ENCODE results near the gene NRK.
"Not testable (repeated sequence)": the region's sequence is repeated elsewhere in the genome, so short reads cannot be mapped to it uniquely, and the experiment has no call there.

Gene NRK, protein sequence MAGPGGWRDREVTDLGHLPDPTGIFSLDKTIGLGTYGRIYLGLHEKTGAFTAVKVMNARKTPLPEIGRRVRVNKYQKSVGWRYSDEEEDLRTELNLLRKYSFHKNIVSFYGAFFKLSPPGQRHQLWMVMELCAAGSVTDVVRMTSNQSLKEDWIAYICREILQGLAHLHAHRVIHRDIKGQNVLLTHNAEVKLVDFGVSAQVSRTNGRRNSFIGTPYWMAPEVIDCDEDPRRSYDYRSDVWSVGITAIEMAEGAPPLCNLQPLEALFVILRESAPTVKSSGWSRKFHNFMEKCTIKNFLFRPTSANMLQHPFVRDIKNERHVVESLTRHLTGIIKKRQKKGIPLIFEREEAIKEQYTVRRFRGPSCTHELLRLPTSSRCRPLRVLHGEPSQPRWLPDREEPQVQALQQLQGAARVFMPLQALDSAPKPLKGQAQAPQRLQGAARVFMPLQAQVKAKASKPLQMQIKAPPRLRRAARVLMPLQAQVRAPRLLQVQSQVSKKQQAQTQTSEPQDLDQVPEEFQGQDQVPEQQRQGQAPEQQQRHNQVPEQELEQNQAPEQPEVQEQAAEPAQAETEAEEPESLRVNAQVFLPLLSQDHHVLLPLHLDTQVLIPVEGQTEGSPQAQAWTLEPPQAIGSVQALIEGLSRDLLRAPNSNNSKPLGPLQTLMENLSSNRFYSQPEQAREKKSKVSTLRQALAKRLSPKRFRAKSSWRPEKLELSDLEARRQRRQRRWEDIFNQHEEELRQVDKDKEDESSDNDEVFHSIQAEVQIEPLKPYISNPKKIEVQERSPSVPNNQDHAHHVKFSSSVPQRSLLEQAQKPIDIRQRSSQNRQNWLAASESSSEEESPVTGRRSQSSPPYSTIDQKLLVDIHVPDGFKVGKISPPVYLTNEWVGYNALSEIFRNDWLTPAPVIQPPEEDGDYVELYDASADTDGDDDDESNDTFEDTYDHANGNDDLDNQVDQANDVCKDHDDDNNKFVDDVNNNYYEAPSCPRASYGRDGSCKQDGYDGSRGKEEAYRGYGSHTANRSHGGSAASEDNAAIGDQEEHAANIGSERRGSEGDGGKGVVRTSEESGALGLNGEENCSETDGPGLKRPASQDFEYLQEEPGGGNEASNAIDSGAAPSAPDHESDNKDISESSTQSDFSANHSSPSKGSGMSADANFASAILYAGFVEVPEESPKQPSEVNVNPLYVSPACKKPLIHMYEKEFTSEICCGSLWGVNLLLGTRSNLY (N-terminal part only)

DNA sequence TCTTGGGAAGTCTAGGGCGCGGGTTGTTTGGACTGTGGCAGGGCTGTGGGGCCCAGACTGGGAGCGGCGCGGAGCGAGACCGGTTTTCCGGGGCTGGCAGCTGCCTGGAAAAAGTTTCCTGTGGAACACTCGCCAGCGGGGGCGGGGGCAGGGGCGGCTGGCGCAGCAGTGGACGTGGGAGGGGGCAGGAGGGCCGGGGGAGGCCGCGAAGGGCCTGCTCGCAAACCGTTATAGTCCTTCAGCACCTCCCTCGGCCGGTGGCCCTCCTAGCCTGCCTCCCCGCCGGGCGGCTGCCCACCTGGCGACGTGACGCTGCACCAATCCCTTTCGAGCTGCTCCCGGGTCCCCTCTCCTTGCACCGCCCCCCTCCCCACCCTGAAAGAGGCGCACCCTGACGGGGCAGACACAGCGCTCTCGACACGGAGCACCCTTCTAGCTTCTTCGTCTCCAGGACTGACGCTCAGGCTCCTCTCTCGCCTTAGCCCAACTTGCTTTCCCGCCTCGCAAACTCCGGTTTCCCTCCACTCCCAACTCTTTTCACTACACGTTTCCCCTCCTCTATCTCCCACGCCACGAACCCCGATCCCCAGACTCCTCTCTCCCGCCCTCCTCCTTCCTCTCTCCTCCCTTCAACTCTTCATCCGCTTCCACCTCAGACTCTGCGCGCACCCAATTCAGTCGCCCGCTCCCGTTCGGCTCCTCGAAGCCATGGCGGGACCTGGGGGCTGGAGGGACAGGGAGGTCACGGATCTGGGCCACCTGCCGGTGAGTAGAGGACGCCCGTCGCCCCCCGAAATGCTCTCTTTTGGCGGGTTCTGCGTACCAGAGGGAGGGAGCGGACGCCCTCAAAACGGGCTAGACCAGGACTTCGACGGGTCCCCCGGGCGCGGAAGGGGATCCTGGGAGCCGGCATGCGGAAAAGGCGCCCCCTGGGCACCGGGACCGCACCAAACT, at the start of gene NRK:
NRK (plus strand) TSS at position 402 of the 954 bp plus-strand sequence; CDS start at position 709, 307 bp downstream.
- no peak for DNase-seq (ENCODE audit: low spot score)

DNA sequence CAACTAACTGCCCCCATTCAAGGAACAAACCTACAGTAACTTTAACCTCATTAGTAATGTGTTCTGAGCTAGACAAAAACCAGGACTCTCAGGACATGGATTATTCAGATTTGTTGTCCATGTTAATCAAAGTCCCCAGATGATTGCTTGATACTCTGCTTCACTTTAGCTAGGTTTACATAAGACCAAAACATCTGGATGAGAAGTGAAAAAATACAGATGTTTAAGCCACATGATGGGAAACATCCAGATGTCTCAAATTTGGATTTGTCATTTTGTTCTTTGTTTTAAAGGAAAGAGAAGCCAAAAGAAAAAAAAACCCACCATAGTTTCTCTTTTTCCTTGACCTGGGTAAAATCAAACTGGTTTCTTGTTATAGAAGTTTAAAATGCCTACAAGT, 48.5 kb upstream of the NRK start:
- DNase-seq (ENCODE audit: low spot score): no peak

DNA sequence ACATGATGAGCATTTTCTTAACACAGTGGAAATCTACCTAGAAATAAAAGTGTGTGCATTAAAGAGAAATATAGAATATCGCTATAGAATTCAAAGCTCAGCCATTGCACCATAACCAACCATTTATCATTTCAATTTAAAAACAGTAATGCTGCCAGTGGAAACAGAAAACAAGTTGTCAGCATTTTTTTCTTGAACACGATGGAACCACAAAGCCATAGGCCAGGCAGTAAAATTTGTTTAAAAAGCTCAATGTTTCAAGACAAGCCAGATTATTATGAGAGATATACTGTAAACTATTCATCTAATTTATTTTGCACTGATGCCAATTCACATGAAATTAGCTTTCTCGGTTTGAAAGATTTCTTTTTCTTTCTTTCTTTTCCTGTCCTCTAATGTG, 46.7 kb upstream of the NRK start:
- no peak for DNase-seq (ENCODE audit: low spot score)

DNA sequence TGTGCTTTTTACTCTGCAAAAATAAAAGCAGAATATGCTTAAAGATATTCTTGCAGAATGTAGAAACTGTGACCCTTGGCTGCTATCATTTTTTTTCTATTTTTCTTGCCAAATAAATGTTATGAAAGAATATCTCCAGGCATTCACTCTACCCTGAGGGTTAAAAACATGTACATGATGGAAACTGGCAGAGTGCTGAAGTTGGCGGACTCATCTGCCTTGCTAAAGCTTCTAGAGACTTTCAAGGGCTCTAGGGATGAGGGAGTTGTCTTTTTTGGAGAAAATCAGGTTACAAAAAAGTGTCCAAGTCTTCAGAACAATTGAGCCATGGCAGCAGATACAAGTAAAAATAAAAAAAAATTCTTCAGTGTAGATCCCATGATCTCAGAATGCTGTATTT, 40.5 kb upstream of the NRK start:
- DNase-seq (ENCODE audit: low spot score): no peak

DNA sequence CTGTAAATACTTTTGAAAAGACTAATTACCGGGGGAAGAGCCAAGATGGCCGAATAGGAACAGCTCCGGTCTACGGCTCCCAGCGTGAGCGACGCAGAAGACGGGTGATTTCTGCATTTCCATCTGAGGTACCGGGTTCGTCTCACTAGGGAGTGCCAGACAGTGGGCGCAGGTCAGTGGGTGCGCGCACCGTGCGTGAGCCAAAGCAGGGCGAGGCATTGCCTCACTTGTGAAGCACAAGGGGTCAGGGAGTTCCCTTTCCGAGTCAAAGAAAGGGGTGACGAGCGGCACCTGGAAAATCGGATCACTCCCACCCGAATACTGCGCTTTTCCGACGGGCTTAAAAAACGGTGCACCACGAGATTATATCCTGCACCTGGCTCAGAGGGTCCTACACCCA, 25.5 kb upstream of the NRK start:
- DNase-seq (ENCODE audit: low spot score): not testable (repeated sequence)

DNA sequence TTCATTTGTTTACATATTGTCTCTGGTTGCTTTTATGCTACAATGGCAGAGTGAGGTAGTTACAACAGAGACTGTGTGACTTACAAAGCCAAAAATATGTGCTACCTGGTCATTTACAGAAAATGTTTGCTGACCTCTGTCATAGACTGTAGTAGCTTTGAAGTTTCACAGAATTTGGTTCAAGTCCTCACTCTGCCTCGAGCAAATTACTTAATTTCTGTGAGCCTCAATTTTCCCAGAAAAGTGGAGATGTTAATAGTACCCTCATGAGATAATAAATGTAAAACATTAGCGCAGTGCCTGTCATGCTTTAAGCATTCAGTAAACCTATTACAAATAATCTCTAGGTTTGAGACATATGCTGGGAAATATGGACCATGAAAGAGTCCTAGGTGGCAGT, 18.4 kb upstream of the NRK start:
- DNase-seq (ENCODE audit: low spot score): no peak

DNA sequence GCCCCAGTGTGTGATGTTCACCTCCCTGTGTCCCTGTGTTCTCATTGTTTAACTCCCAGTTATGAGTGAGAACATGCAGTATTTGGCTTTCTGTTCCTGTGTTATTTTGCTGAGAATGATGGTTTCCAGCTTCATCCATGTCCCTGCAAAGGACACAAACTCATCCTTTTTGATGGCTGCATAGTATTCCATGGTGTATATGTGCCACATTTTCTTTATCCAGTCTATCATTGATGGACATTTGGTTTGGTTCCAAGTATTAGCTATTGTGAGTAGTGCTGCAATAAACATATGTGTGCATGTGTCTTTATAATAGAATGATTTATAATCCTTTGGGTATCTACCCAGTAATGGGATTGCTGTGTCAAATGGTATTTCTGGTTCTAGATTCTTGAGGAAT, 16.7 kb upstream of the NRK start:
- not testable (repeated sequence) for DNase-seq (ENCODE audit: low spot score)

DNA sequence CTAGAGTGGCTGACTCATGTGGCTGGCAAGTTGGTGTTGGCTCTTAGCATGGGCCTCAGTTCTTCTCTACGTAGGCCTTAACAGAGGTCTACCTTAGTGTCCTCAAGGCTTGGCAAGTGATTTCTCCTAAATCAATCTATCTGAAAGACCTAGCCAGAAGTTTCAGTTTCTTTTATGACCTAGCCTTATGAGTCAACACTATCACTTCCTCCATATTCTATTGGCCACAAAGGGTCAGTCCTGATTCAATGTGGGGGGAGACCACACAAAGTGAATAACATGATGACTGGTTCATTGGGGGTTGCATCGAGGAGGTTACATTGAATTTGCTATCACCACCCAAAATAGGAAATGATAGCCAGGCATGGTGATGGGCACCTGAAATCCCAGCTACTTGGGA, 5.8 kb upstream of the NRK start:
- no peak for DNase-seq (ENCODE audit: low spot score)

DNA sequence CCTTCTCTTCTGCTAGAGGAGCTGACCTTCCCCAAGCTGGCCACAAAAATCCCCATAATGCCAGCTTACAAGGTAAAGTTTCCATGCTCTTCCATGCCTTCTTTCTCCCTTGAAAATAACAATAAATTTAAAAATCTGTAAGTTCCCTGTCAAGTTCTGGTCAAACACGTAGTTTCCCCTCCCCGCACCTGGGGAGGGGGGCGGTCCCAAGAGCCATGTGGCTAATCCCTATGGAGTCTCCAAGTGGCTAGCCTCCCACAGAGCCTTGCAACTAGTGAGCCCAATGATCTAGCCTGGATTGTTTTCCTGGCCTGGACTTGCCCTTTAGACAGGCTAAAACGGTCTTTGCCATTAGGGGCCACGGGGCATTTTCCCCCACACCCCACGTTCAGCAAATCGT, 2.1 kb upstream of the NRK start:
- DNase-seq (ENCODE audit: low spot score): no peak

DNA sequence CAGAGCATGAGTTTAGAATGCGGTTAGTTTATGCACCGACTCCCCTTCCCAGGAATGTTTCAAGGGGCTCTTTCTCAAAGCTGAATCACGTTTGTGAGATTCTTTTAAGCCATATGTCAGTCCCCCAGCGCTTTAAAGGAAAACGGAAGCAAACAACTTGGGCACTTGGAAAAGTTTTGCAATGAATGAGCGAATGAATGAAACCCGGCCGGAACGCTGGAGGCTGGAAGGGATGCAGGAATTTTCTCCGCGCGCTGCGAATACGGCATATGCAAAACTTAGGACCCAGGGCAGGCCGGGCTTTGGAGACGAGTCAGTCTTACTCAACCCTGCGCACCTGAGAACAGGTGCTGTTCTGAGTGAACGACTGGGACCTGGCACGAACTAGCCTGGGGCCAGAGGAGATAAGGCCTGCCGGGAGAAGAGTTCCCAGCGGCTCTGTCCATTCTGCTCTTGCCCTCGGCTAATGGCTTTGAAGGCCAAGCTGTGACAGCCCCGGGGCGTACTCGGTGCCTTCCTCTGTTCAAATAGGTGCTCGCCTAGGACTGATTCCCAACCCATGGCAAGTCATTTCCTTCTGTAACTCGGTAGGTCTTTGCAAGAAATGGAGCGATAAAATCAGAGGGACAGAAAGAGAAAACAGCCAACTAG, 743 bp upstream of the NRK start:
- DNase-seq (ENCODE audit: low spot score): no peak

DNA sequence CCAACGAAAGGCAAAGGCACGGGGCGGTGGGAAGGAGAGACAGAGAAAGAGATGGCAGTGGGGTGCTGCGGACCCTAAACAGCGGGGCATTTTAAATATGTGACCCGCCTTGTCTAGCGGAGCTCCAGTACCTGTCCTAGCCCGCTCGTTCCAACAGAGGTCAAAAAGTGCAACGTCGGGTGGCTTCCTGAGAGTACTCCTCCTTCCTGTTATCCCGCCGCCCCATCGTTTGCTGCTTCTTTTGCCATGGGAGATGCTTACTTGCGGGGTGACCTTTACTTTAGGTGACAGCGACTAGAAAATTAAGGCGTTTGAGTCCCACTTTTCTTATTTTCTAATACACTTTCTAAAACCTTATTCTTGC, 735 bp downstream of the NRK start:
- no peak for DNase-seq (ENCODE audit: low spot score)

DNA sequence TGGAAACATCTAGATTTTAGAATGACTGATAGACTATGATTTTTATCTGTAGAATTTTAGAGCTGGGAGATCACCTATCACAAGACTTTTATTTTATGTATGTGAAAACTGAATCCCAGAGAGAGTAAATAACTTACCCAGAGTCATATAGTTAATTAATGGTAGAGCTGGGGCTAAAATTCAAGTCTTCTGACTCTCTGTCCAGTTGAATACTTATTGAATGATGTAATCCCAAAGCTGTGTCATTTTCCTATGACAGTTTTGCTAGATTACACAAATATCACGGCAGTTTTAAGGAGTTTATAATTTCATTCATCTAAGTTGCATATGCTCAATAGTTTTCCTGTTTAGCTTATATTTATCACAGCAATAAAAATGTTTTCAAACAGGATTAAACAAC, 6.7 kb downstream of the NRK start:
- no peak for DNase-seq (ENCODE audit: low spot score)

DNA sequence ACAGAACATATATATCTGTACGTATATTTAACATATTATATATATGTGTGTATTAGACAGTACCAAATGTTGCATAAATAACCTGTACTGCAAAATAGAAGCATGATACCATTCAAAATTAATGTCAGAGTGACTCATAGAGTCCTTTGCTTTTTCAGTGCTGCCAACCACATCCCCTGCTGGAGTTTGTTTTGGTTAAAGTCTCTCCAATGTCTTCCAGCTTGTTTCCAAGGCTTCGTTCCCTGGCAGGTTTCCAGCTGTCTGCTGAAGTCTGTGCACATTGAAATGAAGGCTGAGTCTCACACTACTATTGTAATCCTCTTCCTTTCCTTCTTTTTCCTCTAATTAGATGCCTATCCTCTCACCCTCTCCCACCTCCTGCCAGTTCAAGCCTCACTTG, 14.9 kb downstream of the NRK start:
- DNase-seq (ENCODE audit: low spot score): no peak

DNA sequence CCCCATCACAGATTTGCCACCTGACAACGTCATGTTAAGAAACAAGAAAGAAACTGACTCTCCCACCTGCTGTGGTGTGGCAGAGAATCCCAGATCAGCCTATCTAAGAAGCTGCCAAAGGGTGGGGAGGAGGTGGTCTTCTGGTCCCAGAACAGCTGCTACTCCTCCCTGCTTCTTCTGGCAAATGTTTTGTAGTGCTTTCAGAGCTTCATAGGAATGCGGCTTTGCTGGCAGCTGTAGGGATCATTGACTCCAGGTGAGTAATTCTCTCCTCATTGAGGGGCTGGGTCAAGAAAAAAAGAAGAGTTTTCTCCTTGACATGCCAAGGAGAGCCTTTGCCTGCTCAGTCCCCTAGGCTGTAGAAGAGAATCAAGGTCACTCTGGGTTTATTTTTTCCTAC, 23.3 kb downstream of the NRK start:
- DNase-seq (ENCODE audit: low spot score): no peak

DNA sequence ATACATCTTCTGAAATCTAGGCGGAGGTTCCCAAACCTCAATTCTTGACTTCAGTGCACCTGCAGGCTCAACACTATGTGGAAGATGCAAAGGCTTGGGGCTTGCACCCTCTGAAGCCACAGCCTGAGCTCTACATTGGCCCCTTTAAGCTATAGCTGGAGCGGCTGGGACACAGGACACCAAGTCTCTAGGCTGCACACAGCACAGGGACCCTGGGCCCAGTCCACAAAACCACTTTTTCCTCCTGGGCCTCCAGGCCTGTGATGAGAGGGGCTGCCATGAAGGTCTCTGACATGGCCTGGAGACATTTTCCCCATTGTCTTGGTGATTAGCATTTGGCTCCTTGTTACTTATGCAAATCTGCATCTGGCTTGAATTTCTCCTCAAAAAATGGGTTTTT, 27.8 kb downstream of the NRK start:
- DNase-seq (ENCODE audit: low spot score): not testable (repeated sequence)

DNA sequence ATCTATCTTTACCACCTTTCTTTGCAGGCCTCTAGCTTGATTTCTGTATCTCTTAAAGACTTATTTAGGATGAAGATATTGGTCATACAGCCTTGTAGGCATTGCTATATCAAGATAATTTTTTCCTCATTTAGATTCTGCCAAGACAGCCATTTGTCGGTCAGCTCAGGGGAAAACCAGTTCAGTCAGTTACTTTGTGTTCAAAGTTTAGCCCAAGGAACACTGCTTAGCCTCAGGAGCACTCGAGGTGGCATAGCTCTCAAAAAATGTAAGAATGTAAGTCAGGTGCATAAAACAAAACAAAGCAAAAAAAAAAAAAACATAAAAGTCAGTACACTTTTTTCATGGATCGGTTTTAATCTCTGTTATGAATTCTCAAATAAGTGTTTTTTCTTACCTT, 43.4 kb downstream of the NRK start:
- no peak for DNase-seq (ENCODE audit: low spot score)

DNA sequence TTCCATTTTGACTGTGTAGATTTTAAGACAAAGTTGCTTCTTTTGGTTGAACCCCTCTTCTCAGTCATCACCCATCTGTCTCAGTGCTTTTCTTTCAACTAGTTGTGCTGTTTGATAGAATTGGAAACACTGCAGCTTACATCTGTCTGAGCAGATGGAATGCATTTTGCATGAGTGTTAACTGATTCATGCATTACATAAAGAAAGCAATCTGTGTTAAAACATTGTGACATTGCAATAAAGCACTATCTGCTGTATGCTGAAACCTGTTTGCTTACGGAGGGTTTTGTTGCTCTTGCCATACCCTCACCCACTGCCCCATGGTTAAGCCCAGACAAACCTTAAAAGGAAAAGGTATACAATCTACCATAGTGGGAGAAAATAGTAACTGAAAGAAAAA, 47.4 kb downstream of the NRK start:
- DNase-seq (ENCODE audit: low spot score): no peak

DNA sequence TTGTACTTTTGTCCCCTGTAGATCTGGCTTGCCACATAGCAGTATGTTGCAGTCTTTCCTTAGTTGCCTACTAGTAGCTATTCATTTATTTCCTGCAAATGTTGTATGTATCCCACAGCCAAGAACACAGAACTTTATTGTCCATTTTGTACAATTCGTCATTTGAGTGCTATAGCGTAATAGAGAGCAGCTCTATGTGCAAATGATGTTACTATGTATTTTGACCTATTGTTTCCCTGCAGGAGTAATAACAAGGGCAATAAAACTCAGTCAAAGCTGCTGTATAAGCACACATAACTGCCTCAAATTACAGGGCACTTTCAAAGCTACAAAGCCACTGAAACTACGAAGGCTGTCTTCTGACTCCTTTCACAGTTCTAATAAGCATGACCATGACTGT, 48.1 kb downstream of the NRK start:
- no peak for DNase-seq (ENCODE audit: low spot score)

DNA sequence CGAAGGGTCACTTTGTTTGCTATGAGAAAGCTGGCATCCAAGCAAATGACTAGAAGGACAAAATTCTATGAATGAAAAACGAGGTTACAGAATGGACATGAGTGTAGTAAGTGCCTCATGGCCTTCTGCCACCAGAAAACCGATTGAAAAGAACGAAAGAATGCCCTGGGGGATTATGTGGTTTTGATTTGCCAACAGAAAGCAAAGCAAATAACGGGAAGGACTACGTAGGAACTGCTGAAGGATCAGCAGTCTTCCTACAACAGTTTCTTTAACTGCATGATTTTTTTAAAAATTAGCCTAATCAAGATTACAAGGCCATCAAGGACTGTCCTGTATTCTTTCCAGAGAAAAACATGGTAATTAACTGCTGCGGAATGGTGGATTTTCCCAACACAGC, 50.6 kb downstream of the NRK start:
- no peak for DNase-seq (ENCODE audit: low spot score)

DNA sequence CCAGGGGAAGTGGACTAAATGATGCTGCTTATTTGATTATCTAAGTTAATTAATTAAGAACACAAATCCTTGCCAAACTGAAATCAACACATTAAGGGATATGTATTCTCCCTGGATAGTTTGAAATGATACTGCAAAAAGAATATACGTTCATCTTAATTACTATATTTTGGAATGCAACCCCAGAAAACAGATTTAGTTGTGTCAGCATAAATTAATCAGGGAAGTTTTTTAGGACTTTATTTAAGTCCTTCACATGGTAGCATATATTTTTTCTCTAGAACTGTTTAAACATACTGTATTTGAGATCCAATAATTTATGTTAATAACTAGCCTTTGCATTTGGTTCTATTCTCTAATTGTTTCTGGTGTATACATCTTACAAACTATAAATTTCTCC, 52.5 kb downstream of the NRK start:
- no peak for DNase-seq (ENCODE audit: low spot score)

DNA sequence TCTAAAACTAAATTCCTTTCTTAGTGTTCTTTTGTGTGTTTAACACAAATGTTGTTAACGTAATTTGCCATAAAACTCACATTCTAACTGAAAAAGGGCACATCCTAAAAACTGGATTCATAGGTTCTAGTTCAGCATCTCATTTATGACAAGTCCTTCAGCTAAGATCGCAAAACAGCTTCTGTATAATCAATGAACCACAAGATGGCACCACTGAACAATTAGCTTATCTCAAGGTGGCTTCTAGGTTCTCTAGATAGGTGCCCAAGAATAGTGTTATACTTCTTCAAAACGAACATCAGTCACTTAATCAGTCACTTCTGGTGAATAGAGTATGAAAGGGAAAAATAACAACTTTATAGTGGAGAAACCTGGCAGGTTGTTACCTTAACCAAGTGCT, 54.3 kb downstream of the NRK start:
- no peak for DNase-seq (ENCODE audit: low spot score)

Data from CD4-positive, alpha-beta T cell treated with Interleukin-2 at 100 ng/mL for 4 hours (primary cell).